GM19324 (cell line): ENCODE data around the gene NRG3.

ENCODE experiments used
- ATAC-seq: cut with Tn5 transposase; IDR thresholded peaks from one replicate; pipeline ENCODE4 v1.9.1; 2021; ENCODE audit warnings: mild to moderate bottlenecking, moderate library complexity; ENCODE audit not compliant: unreplicated experiment, low FRiP score

NRG3 gene

DNA sequence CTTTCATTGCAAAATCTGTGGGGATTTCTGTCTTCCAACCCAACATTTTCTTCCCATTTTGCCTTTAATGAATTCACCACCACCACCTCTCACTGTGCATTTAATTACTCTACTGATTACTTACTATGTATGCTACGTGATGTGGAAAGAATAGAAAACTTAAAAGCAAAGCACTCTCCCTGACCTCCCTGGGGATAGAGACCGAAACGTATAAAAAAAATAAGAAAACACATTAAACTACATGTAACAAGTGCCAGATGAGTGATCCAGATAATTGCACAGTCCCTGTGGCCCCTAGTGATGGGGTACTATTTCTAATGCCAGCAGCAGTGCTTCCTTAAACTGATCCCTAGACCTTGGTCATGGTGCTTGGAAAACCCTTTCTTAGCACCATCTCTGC, 478.4 kb downstream of the NRG3 start:
- ATAC-seq: no peak

- no peak for ATAC-seq
Measured at GRCh38 chr10:82358486-82359099, 483.6 kb downstream of the NRG3 start.

DNA sequence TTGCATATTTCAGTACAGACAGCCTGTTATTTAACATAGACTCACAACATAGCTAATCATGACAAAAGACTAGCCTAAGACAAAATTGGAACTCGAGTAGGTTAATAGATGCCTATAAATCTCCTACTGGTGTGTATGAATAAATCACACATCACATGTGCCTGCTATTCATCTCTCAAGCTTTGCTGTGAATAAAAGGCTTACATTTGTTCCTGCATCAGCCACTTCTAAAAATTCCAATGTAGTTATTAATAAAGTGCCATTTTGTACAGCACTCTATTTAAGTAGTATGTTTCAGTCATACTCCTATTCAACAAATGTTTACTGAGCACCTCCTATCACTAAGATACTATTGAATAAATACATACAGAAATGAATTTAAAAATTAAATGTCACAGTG, 486.3 kb downstream of the NRG3 start:
- ATAC-seq: no peak

DNA sequence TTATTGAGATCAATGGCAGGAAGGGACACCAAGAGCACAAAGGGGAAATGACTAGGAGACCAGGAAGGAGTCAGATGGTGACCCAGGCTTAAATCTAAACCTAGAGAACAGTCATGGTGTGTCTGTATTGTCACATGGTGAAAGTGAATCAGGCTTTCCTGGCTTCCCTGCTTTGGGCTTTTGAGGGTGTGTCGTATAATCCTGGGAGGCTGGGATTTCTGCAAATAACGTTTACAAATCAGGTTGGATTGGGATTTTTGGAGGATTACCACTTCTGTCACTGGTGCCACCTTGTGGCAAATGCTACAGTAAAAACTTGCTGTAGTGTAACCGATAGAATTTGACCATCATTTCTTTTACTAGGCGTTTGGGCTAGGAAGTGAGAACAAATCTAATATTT, 502.6 kb downstream of the NRG3 start:
- no peak for ATAC-seq

DNA sequence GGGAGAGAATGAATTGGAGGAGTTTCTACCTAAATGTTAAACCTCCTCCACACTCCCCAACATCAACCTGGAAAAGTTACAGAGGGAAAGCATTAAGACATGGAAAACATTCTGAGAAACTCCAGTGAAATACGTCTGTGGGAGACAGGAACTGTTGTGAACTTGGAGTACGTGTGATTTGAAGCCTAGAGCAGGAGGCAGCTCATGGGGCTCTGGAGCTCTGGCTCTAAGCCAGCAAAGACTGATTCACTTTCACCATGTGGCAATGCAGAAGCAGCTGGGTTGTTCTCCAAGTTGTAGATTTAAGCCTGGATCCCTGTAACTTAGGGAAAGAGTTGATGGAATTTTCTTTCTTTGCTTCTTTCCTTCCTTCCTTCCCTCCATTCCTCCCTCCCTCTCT, 503.2 kb downstream of the NRG3 start:
- no peak for ATAC-seq

DNA sequence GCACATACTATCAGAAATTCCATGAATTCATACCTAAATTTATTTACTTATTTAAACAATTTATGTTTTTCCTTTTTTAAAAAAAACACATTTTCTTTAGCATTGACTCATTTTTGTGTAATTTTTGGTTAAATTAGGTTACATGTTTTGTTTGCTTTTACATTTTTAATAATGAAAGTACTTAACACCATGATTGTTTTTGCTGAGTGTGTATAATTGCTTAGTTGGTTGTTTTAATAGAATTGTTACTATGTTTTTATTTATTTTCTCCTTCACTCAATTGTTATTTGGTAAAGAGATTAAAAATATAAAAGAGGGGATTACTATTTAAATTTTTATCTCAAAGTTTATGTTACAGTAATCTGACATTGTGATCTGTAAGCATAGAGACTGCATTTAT, 508.4 kb downstream of the NRG3 start:
- no peak for ATAC-seq

GRCh38 chr10:82390866-82391658, 516.1 kb downstream of the NRG3 start:
- ATAC-seq: no peak

DNA sequence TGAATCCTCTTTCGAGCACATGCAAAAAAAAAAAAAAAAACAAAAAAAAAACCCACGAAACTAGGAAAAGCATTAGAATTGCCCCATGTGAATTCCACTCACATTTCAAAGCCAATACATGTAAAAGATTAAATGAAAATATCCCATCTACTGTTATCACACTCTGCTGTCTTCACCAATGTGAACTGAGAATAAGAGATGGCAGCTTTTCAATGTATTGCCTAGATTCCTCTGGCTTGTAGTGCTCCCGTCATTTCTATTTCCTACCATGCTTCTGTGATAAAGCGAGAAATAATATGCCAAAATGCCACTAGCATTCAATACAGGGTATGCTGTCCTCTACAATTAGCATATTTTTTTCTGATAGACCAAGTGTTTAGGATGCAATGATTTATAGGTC, 517.0 kb downstream of the NRG3 start:
- no peak for ATAC-seq

GRCh38 chr10:82392533-82392932, 517.5 kb downstream of the NRG3 start:
- no peak for ATAC-seq

DNA sequence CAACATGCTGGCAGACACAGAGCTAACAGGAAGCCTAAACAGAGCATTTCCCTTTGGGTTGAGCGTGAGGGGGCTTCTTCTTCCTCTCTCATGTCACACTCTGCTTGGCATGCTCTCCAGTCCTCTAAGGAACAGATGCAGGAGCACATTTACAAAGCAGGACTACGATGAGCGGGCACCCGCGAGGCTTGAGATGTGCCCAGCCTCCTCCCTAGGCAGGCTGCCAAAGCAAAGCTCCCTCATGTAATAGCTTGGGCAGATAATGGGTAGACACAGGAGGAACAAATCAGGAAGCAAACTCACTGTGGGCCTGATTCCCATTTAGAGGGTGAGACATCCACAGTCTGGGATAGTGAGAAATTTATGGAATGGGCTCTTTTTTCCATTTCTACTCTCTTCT, 519.1 kb downstream of the NRG3 start:
- ATAC-seq: no peak

DNA sequence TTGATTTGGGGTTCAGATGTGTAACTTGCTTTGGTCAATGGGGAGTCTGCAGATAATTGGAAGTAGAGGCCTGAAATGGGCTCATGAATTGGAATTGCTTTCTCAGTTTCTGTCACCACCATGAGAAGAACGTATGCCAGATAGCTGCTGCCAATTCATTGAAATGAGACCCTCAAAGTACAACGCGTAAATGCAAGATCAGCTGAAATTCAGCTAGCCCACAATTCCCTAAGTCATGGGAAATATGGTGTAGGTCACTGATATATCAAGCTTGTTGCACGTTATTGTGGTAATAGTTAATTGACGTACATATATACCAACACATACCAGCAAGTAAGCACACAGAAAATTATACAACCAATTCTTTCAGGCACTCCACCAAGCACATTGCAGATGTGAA, 520.0 kb downstream of the NRG3 start:
- no peak for ATAC-seq

DNA sequence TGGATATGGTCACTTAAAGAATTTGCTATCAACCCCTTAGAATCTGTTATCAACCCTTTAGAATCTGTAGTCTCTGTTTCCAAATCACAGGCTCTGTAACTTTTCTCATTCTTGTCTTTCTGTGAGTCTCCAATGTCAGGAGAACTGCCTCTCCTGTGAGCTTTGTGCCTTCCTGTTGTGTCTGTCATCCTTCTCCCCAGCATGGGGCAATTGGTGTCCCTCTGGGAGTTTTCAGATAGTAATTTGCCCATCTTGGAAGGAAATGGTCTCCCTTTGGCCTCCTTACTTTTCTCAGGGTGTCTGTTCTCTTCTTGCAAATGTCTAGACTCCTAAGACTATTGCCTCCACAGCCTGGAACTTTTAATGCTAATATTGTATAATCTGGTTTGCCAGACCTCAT, 521.9 kb downstream of the NRG3 start:
- ATAC-seq: no peak

DNA sequence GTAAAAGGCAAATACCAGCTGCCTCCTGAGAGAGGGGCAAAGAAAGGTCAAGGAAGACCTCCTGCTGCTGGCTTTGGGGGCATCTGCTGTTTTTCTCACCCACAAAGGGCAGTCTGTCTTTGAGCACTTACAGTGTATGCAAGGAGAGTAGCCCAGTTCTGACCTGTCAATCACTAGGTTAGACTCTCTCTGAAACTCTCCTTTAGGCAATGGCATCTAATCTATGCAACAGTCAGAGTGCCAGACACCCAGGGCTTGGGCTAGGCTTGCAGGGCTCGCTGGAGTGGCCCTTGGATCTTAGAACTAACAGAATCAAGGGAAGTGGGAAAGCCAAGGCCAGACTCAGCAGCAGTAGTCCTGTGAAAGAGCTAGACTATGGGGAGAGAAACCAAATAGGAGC, 522.9 kb downstream of the NRG3 start:
- no peak for ATAC-seq

- no peak for ATAC-seq
Measured at GRCh38 chr10:82399850-82400249, 524.9 kb downstream of the NRG3 start.

- no peak for ATAC-seq
Measured at GRCh38 chr10:82400841-82401240, 525.8 kb downstream of the NRG3 start.

GRCh38 chr10:82402906-82403401, 528.0 kb downstream of the NRG3 start:
- ATAC-seq: no peak

GRCh38 chr10:82409671-82410070, 534.7 kb downstream of the NRG3 start:
- ATAC-seq: no peak

DNA sequence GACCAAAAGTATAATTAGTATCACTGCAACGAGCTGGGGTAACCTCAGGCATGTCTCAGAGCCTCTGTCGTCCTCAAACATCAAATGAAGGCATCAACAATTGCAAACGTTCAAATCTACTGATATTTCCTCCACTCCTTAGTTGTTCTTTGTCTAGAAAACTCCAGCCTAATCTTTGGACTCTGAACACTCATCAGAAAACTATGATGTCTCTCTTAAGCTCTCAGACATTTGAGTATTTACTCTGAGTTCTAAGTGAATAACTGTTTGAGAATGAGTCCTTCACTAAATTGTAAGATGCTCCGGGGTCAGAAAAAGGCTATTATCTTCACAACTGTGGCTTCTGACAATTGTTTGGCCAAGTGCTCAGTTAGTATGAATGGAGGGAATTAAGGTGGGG, 536.4 kb downstream of the NRG3 start:
- no peak for ATAC-seq

DNA sequence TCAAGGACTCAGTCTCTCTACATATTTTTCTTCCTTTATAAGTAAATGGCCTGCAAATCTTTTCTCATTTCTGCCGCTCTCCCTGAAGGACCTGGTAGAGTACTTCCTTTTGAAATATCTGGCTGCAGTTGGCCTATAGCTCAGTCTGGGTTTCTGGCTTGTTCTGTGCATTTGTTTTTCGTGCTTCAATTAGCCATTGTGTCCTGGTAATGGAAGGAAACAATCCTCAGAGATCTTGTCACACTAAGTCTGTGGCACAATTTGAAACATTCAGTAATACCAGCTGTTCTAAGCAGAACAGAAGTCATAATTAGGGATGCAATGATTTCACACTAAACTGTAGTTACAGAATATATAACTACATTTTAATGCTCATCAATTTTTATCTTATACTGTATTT, 545.0 kb downstream of the NRG3 start:
- ATAC-seq: no peak

DNA sequence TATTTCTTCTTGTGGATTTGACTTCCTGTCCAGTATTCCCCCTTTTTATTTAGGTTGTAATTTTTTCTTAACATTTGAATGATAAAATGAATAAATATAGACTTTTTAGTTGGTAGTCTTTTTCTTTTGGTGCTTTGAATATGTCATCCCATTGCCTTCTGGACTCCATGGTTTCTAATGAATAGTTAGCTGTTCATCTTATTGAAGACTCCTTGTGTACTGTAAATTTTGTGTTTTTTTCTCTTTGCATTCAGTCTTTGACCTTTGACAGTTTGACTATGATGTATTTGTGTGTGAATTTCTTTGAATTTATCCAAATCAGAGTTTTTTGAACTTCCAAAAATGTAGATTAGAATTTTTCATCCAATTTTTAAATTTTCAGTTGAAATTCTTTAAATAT, 554.3 kb downstream of the NRG3 start:
- no peak for ATAC-seq

DNA sequence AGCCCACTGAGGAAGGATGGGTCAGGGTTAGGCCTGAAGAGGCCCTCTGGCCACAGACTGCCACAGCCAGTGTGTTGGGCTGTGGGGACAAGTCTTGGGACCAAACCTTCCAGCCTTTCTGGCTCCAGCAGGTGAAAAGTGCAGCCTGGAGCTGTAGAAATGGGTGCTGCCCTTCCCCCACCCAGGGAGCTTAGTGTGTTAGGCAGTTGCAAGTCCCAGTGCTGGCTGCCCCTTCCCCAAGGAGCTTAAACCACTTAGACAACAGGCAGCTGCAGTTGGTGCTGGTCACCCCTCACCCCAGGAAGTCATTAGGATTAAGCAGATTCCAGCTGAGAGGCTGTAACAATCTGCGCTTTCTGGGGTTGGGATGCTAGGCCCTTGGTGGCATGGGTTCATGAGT, 563.3 kb downstream of the NRG3 start:
- ATAC-seq: no peak

DNA sequence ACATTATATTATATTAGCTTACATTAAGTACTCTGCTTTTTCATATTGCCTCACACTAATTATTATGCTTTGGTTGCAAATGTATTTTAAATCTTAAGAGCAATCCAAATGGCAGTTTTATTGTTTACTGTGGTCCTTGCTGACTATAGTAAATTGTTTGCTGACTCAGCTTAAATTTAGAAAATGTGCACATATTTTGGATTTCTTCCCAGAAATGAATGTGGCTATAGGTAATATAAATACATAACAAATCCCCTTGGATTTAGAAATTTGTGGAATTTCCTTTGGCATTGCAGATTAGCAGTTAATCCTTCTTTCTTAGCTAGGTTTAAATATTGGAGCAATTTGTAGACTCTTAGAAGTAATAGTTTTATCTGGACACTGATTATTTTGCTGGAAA, 565.8 kb downstream of the NRG3 start:
- ATAC-seq: no peak
